Limb (tissue), 2 donors: ENCODE results near the gene FBXL4.

Source experiments
- DNase-seq, 2 donors: peaks; one replicate each; pipeline ENCODE4 v3.0.0-alpha.2; 2016; ENCODE audit errors: extremely low spot score in 2 of 2

Gene FBXL4

DNA sequence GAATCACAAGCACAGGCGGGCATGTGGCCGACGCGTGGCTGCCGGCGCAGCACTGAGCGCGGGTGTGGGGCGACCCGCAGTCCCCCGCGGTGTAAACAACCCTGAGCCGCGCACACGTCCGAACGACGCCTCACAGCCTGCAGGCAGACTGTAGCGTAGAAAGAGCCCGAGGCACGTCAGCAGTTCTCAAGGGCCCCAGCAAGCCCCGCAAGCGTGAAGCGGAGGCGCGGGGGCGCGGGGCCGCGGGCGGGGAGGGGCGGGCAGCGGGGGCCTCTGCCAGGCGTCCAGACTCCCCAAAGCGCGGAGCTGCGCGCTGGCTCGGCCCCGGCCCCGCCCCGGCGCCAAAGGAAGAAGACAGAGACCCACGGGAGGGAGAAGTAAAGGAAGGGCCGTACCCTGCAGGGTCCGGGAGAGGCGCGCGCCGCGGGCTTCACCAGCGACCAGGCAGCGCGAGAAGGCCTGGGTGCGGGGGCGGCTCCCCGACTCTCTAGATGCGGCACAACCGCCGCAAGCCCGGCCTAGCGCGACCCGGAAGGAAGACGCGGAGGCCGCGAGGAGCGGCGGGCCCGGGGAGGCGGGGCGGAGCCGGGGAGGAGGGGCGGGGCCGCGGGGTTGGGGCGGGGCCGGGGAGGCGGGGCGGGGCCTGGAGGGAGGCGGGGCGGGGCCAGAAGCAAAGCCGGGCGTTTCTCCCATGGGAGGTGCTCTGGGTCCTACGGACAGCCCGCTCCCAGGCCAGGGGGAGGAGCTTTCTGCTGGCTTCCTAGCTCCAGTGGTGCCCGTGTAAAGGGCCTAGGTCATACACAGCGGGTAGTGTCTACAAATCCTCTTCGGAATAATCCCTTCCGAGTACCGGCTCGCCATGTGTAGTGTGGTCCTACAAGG is at the start of gene FBXL4:
Gene FBXL4, minus strand, starts transcription at position 536 of the 882 bp plus-strand sequence. CDS start 20,958 bp downstream, outside the sequence.
- peak; percentile 63 to 87 for DNase-seq

DNA sequence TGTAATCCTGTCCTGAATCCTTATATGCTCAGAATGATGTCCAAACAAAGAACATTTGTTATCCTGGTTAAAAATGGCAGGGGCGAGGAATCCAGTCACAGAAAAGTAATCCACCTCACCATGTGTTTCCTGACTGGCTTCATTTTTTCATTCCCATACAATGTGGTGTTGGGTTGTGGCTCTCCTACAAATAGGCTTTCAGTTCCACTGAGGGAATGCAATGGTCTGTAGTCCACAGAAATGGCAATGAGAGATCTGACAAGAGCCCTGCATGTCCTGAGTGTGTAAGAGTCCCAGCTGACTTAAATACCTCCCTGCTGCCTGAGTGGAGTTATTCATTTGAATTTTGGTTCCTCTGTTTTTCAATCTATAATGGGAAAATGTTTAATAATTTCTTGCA is 47.4 kb upstream of the FBXL4 start:
- DNase-seq, result no peak

DNA sequence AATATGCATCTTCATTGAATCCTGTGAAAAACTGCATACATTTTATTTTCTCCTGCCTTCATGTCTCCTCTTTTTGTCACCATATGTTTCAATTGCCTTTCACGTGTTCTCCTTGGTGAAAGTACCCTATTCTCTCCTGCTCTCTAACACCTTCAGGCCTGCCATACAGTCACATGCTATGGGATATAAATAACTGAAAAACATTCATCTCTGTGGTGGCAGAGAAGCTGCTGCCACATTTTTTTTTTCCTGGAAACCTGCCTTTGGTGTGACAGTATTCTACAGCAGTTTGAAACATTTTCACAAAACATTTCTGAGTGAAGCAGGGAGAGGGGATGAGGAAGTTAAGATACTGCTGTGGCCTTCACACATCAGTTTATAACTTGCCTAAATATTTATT is 44.8 kb upstream of the FBXL4 start:
- no peak for DNase-seq

DNA sequence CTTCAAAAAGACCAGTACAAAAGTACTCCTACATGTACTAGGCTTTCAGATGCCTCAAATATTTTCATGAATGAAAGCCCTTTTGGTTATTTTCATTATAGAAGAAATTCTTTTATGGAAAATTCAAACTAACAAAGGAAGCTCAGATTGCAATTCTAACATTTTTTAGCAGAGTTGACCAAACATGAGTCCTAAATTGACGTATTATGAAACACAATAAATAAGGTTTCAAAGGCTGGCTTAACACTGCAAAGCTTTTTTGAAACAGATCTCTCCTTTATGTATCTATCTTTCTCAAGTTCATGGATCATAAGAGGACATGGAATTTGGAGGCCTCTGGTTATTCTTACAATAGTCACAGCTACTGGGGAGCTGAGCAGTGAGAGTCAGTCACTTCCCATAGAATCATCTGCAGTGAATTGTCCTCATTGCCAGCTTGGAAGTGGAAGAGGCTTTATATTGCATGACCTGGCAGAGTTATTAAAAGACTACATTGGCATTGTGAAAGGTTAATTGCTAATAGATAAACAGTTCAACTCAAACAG is 38.4 kb upstream of the FBXL4 start:
- no peak for DNase-seq

DNA sequence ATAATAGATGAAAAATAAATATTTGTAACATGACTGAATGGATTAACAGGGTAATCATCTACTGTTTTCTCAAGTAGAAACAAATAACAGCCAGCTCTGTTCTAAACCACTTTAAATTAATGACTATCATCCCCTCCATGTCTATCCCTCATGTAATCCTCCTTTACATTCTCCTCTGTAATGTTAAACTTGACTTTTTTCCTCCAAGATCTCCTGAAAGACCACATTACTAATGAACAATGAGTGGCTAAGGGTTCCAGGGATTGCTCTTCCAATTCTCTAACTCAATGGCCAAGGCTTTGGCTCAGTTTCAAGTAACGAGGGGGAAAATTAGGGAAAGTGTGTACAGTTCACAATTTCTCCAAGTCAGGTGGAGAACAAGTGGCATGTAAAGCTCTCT is 37.6 kb upstream of the FBXL4 start:
- no peak for DNase-seq

DNA sequence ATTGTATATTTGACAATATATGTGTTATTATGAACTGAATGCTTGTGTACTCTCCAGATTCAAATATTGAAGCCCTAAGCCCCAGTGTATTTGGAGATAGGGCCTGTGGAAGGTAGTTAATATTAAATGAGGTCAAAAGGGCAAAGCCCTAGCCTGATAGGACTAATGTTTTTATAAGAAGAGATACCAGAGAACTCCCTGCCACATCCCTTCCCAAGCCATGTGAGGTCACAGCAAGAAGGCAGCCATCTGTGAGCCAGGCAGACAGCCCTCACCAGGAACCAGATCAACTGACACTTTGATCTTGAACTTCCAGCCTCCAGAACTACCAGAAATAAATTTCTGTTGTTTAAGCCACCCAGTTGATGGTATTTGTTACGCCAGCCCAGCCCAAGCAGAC is 36.4 kb upstream of the FBXL4 start:
- no peak for DNase-seq

DNA sequence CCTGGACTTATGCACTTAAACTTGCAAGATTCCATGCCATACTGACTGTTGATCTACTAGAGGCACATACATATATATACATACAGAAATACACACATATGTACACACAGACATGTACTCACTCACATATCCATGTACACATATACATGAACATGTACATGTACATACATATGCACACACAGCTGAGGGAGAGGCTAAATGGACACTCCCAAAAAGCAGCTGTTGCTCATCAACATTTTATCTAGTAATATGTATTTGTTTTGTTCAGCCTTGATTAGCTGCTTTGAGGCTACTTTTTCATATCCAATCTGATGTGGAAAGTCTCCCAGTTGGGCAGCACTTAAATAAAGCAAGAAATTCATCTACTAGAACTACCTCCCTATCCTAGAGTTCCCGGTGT is 33.7 kb upstream of the FBXL4 start:
- DNase-seq, result no peak

DNA sequence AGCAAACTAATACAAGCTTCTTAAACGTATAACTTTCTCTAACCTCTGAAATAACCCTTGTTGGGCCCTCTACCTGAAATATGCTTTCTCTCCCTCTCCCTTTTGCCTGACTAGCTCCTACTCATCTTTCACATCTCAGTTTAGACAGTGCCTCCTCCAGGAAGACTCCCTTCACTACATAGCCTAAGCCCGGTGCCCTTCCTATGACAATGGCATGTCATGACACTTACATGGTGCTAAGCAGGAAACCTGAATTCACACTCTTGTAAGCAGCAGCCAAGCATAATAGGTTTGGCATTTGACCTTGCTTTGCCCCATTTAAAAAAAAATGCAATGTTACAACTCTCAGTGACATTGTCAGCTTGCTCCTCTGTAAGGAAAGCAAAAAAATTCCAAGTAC is 33.1 kb upstream of the FBXL4 start:
- DNase-seq, result no peak

DNA sequence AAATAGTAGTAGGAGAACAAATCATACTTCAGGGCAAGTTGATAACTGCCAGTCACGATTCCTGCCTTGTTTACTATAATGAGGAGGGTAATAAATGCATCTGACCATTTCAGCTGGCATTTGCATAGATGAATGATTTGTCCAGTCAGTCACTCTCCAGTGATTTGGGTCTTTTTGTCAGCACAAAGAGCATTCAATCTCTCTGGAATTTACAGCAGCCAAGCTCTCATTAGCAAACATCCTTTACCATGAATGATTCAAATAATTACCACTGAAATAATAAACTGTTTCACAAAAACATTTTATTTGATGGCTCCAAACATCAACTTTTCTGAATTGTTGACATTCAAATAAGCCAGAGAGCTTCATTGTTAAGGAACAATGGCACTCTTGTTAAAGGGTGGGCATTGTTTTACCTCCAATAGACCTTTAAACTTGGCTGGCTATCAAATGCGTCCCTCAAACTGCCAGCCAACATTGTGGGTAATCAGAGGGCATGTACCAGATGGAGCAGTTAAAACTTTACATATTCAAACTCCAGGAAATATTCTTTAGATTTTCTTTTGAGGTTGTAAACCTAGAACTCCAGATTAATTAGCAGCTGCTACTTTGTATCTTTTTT is 30.0 kb upstream of the FBXL4 start:
- DNase-seq, result no peak

DNA sequence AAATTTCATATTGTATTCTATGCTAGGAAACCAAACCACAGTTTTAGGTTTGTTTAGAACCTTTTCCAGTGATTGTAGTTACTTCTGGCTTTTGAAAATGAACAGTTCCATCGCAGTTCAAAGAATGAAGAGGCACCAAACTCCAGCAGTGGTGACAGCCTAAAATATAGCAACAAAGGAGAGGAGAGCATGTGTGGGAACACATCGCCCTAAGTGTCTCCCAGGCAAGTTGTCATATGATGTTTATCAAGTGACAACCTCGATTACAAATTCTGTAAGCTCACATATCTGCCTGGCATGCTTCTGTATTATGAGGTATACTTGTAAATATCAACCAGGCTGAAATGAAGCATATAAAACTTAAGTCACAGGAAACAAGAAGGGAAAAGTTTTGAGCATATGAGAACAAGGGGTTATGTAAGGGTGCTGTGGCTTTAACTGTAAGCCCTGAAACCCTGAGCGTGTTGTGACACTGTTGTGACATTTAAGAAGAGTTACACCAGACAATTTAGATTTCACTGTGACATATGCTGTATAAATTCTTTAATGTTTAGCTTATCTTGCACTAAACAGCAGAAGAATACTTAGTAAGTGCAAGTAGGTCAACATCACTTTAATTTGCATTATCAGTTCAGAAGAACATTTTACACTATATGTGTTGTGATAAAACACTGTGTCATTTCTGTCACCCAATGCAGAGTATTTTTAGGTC is 29.1 kb upstream of the FBXL4 start:
- no peak for DNase-seq

DNA sequence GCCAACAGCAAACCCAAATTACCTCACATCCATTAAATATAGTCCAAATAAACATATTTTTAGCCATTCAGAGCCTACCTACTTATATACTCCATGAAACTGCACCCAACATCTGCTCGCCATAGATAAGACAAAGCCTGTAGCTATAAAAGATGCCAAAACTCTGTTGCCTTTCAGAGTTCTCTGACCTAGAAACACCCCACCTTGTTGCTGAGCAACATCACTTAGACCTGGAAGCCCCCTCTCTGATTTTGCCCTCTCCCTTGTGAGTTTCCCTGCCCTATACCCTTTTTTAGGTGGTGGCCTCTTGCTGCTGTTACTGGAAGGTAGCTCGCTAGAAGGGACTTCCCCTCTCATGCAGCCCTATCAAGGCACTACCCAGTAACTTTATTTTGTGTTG is 27.7 kb upstream of the FBXL4 start:
- DNase-seq, result no peak

DNA sequence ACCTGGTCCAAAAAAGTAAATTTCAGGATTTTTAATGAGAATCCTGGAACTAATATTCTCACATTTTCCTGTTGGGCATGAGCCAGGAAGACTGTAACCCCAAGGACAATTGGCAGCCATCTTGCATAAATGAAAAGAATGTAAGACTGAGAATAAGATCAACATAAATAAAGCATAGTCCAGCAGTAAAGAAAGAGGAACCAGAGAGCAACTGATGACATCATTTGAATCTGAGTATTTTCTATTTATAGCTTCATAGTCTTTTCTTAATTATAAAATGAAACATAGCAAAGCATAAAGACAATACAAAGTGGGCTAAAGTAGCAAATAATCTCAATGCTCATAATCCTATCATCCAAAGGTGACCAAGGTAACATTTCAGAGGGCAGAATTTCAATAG is 26.6 kb upstream of the FBXL4 start:
- no peak for DNase-seq

DNA sequence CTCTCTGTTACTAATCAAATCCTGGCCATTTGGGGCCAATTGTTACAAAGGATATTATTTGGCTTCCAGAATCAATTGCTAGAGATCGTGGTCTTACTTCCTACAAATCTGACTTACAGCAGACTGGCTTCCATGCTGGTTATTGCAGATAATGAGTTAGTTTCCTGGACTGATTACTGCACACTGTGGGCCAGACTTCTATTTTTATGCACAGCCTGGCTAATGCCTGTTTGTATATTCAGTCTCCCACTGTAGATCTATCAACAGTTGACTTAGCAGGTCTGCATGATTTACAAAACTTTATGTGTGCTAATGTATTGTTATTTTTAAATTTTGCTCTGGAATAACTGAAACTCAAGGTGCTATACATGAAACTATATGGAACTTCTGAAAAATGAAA is 25.8 kb upstream of the FBXL4 start:
- no peak for DNase-seq

DNA sequence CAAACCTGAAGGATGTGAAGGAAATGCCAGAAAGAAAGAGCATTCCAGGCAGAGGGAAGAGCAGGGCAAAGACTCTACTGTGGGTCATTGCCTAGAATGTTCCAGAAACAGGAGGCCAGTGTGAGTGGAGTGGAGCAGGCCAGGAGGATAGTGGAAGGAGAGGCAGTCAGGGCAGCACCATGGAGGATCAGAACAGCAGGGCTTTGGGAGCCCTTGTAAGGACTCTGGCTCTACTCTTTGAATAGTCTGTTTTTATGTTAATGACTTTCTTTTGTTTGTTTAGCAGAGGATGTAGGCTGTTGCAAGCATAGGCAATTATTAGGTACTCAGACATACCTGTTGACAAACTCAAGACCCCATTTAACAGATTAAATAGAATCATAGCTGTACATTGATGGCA is 23.6 kb upstream of the FBXL4 start:
- no peak for DNase-seq

DNA sequence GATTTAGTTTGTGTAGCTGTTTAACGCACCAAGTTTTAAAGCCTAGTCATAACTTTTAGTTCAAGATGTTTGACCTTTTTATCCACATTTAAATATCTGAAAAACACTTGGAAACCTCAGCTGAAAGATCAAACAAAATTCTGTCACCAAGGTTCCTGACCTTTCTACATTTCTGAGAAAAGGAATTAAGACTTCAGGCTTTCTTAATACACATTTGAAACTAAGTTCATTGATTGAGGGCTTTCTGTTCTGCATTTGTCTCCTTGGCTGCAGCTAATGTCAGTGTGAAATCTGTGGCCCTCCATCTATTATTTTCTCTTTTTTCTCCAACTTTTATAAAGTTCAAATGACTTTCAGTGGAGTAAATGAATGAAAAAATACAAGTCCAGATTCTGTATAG is 22.7 kb upstream of the FBXL4 start:
- no peak for DNase-seq

DNA sequence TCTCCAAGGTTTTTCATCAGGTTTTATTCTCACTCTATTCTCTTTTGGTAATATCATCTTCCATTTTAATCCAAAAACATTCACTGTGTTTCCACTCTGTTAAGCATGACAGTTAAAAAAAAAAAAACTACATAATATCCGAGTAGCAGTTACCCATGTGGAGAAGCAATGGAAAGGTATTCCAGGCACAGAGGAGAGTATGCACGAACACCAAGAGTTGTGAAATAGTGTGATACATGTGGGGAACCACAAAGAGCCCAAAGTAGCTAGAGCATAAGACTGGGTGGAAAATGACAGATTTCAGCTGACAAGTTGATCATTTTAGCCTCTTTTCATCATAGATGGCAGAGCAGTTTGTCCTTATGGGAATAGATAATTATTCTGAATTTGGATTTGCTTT is 19.9 kb upstream of the FBXL4 start:
- no peak for DNase-seq

DNA sequence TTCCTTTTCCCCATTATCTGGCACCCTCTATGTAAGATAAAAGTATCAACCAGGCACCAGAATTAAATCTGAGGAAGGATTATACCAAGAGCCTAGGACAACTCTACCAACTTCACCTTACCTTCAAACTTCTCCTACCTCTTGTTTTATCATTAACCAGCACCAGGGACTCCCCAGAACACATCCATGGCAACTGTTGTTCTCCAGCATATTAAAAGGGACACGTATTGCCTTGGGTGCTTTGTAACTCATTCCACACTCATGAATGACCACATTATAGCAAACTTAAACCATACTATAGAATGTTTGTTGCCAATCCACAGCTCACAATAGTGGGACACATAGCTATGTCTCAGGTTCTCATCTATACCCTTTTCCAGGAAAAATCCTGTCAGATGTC is 11.9 kb upstream of the FBXL4 start:
- DNase-seq, result no peak

DNA sequence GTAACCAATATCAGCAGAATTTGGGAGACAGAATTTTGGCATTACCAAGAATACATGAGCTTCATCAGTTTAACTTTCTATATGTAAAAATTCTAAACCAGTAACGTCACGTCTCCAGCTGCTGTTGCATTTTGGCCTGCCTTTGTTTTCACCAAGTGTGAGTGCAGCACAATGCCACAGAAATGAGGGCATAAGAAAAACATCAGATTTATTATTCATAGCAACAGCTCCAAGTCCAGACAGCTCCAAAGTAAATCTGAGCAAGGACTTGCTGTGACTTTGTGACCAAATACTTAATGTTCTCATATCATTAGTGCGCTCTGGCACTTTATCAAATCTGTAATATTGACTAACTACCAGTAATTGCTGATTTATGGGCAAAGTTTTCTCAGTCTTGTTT is 11.0 kb upstream of the FBXL4 start:
- no peak for DNase-seq

DNA sequence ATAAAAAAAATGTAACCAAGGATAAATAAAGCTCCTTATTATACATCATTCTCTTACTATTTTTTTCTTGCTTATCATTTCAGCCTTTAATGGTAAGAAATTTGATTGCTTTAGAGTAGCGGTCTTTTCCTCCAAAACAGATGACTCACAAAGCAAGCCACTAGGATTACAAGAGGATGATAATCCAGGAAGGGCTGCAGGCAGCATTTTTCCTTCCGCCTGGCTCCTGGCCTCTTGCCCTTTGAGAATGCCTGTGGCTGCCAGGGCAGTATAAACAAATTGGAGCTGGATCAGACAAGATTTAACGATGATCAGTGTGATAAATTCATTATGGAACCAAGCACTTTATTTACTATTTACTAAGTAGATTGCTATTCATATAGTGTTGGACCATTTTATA is 9.7 kb upstream of the FBXL4 start:
- DNase-seq, result no peak

DNA sequence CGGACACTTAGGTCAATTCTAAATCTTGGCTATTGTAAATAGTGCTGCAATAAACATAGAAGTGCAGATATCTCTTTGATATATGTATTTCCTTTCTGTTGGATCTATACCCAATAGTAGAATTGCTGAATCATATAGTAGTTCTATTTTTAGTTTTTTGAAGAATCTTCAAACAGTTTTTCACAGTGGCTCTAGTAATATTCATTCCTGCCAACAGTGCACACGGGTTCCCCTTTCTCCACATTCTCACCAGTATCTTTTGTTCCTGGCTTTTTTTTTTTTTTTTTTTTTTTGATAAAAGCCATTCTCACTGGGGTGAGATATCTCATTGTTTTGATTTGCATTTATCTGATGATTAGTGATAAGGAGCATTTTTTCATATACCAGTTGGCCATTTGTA is 1.8 kb upstream of the FBXL4 start:
- no peak for DNase-seq

DNA sequence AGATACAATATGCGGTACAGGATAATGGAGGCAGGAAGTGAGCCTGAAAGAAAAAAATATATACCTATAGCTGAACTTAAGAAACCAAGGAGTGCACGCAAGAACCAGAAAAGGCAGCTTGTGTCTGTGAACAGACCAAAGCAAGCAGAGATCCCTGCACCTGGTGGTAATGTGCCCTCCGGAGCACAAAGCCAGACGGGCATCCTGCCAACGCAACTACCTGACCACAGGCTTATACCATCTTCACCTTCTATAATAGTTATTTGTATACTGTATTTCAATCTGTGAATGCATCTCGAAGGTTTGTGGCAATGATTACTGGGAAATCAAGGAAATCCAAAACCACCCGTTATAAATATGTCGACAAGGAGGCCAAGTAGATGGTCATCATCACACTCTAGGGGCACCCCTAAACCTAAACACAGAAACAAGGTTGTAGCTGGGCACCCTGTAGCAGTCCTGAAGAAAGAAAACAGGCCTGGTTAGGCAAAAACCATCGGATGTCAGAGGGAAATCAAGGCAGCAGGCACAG is 801 bp downstream of the FBXL4 start:
- DNase-seq, result peak in 1 of 2 donors; percentile 46

DNA sequence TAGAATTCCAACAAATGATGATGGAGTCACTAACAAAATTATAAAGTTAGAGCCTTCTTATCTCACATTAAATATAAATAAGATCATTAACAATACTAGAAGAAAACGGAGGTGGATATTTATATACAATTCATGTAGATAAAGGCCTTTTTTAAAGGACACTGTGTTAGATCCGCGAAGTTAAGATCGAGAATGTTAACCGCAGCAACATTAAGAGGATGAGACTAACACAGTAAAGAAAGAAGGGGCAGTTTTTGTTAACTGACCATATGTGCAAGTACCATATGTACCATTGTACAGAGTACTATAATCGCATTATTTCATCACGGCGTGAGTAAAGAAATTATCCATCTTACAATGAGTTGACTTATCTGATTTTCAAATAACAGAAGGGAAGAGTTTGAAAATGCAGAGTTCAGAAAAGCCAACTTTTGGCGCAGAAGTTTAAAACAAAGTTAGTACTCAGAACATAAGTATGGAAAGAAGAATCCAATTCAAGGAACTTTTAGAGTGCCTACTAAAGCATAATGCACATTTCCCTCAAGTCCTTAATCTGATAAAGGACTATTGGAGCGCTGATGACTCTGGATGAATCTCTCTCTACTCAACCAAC is 1.4 kb downstream of the FBXL4 start:
- no peak for DNase-seq
